CD4-positive, alpha-beta T cell (primary cell): ENCODE data around the gene FBN2. TPM values are rescaled to one million over a fixed set of nuclear protein-coding genes. Genes with fewer than 3 reads are reported as not detected.

Experiments used
- ATAC-seq: fragments of 200-7000 bp; cut with Tn5 transposase; one replicate; pipeline ENCODE4 v1.10.0; 2022; ENCODE audit warnings: mild to moderate bottlenecking; ENCODE audit not compliant: poor library complexity
- CTCF ChIA-PET: fragments of 350-600 bp; sonication (Branson Sonifier 250); formaldehyde crosslinking; loops from one replicate; lab custom pipeline; 2021; ENCODE audit warnings: antibody characterized with exemption, inconsistent platforms; lab: Charles Lee
- POLR2A ChIA-PET: fragments of 350-600 bp; sonication (Branson Sonifier 250); formaldehyde crosslinking; loops from one replicate; lab custom pipeline; 2021; ENCODE audit warnings: antibody characterized with exemption, inconsistent platforms; lab: Charles Lee
- DNase-seq, 14 experiments: peaks; one replicate each; pipeline ENCODE4 v3.0.0-alpha.2; 2013 to 2020; ENCODE audit warnings: mixed read lengths in 2 of 14
- H3K27ac ChIP-seq, 2 donors: one replicate each; pipeline versions ENCODE4 v1.5.1 to v1.7.0; 2013; ENCODE audit warnings: low read length in 2 of 2, low read depth in 1 of 2, mild to moderate bottlenecking in 1 of 2
- H3K27me3 ChIP-seq, 2 experiments: 1 replicate in 1 of 2; 2 replicates in 1 of 2; pipeline versions ENCODE4 v1.6.1 to v1.7.0; 2013; ENCODE audit warnings: low read length in 2 of 2, control low read depth in 1 of 2, mild to moderate bottlenecking in 1 of 2, moderate library complexity in 1 of 2; ENCODE audit not compliant: insufficient read depth in 2 of 2, control insufficient read depth in 1 of 2
- H3K36me3 ChIP-seq: one replicate; pipeline ENCODE4 v1.6.1; 2013; ENCODE audit warnings: low read length, control low read depth; ENCODE audit not compliant: insufficient read depth
- H3K4me1 ChIP-seq: one replicate; pipeline ENCODE4 v1.6.1; 2013; ENCODE audit warnings: low read length, control low read depth; ENCODE audit not compliant: insufficient read depth
- H3K4me3 ChIP-seq: one replicate; pipeline ENCODE4 v1.5.1; 2013; ENCODE audit warnings: mild to moderate bottlenecking, low read length, moderate library complexity
- H3K9me3 ChIP-seq, 2 experiments: 1 replicate in 1 of 2; 2 replicates in 1 of 2; pipeline versions ENCODE4 v1.6.1 to v1.7.0; 2013; ENCODE audit warnings: low read length in 2 of 2, mild to moderate bottlenecking in 2 of 2, control low read depth in 1 of 2, moderate library complexity in 1 of 2; ENCODE audit not compliant: control insufficient read depth in 1 of 2, insufficient read depth in 1 of 2
- H3K27ac Mint-ChIP-seq: one replicate; pipeline ENCODE4 v1.8.0; 2020; ENCODE audit warnings: mixed read lengths
- H3K27me3 Mint-ChIP-seq: one replicate; pipeline ENCODE4 v1.8.0; 2021; ENCODE audit warnings: mixed read lengths
- H3K36me3 Mint-ChIP-seq: one replicate; pipeline ENCODE4 v1.8.0; 2021; ENCODE audit warnings: low read depth, mixed read lengths
- H3K4me1 Mint-ChIP-seq: one replicate; pipeline ENCODE4 v1.8.0; 2021; ENCODE audit warnings: low read depth, mixed read lengths
- H3K4me3 Mint-ChIP-seq: one replicate; pipeline ENCODE4 v1.8.0; 2020; ENCODE audit warnings: mild to moderate bottlenecking, mixed read lengths
- H3K9me3 Mint-ChIP-seq: one replicate; pipeline ENCODE4 v1.8.0; 2020; ENCODE audit warnings: mixed read lengths
- intact Hi-C, 2 experiments: fragments of 100-400 bp; cut with DNase I in 1 of 2; cut with micrococcal nuclease in 1 of 2; formaldehyde crosslinking; loops; one replicate each; pipeline versions ENCODE4 v1.15.1 to v1.9.0; 2023 to 2025; cut with DNase I, micrococcal nuclease
- total RNA-seq, 174 experiments: library from RNA in 2 of 174; stranded (reverse) in 2 of 174; gene quantifications; one replicate each; pipeline ENCODE4 v1.2.3 and lab custom pipeline; 2021 to 2026
- TF ChIP-seq, protein P1 (sequence below): fragments of 200-600 bp; IDR thresholded peaks from one replicate; pipeline ENCODE4 v1.8.0; 2022; ENCODE audit warnings: antibody characterized with exemption, mild to moderate bottlenecking

FBN2 gene
- total RNA-seq, 2 experiments from 2014 or later = 0.06 TPM; not detected in 1

DNA sequence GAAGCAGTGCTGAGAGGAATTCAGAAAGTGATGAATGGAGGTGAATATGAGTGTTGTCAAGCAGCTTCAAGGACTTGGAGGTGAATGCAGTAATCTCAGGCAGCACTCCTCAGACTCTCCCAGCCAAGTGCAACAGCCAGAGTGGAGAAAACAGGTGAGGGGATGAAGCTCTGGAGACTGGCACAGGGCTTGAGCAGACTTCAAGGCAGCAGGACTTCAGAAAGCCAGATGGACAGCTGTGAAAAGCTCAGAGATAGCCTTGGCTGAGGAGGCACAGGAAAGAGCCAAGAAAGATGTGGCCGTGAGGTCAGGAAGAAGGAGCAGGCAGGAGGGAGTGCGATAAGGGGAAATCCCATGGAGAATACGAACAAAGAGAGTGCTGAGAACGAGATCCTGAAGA is 194.9 kb downstream of the FBN2 start:
- intact Hi-C loops = no loop called here
- Histone ChIP-seq H3K4me1 (no peaks in the 10 kb centered on the region), H3K36me3 (no peaks in the 10 kb centered on the region), H3K27me3 (no peaks in the 10 kb centered on the region), H3K27ac (no peak overlapping the region), H3K4me3 (no peak overlapping the region), H3K9me3 (peaks cover 0 to 4% of the 10 kb centered on the region in 2 experiments)
- no peaks in the 10 kb centered on the region for H3K4me1 Mint-ChIP-seq
- no peaks in the 10 kb centered on the region for H3K27me3 Mint-ChIP-seq
- H3K36me3 Mint-ChIP-seq = no peaks in the 10 kb centered on the region
- H3K4me3 Mint-ChIP-seq = no peak overlapping the region
- H3K9me3 Mint-ChIP-seq = no peaks in the 10 kb centered on the region
- TF ChIP-seq, protein P1, sequence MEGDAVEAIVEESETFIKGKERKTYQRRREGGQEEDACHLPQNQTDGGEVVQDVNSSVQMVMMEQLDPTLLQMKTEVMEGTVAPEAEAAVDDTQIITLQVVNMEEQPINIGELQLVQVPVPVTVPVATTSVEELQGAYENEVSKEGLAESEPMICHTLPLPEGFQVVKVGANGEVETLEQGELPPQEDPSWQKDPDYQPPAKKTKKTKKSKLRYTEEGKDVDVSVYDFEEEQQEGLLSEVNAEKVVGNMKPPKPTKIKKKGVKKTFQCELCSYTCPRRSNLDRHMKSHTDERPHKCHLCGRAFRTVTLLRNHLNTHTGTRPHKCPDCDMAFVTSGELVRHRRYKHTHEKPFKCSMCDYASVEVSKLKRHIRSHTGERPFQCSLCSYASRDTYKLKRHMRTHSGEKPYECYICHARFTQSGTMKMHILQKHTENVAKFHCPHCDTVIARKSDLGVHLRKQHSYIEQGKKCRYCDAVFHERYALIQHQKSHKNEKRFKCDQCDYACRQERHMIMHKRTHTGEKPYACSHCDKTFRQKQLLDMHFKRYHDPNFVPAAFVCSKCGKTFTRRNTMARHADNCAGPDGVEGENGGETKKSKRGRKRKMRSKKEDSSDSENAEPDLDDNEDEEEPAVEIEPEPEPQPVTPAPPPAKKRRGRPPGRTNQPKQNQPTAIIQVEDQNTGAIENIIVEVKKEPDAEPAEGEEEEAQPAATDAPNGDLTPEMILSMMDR = no peak
- POLR2A ChIA-PET = no interaction called here
- CTCF ChIA-PET = no interaction called here
- no peak overlapping the region for H3K27ac Mint-ChIP-seq
- DNase-seq (no peak), ATAC-seq (no peak)

DNA sequence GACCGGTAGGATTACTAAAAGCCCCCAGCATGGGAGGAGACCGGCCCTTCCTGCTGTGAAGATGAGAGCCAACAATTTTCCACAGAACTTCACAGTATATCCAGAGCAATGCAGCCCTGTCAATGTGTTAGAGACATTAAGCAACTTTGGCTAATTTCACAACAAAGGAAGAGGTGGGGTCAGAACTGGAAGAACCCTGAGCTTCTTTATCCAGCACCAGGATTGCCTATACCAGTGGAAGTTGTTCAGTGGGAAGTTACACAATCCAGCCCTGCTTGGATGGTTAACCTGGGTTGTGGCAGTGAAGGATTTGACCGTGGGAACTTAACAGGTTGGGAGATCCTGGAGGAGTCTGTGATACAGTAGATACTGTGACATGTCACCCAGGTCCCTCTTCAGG is 197.0 kb downstream of the FBN2 start:
- no peak overlapping the region for H3K4me3 Mint-ChIP-seq
- H3K4me1 Mint-ChIP-seq = no peaks in the 10 kb centered on the region
- no peaks in the 10 kb centered on the region for H3K27me3 Mint-ChIP-seq
- TF ChIP-seq, protein P1 = no peak
- H3K36me3 Mint-ChIP-seq = no peaks in the 10 kb centered on the region
- H3K9me3 Mint-ChIP-seq = no peaks in the 10 kb centered on the region
- CTCF ChIA-PET = no interaction called here
- Histone ChIP-seq H3K27ac (no peak overlapping the region), H3K4me3 (no peak overlapping the region), H3K27me3 (no peaks in the 10 kb centered on the region), H3K9me3 (peaks cover 0 to 4% of the 10 kb centered on the region in 2 experiments), H3K36me3 (no peaks in the 10 kb centered on the region), H3K4me1 (no peaks in the 10 kb centered on the region)
- ATAC-seq (no peak), DNase-seq (peak in 1 of 14 experiments; percentile 1)
- no peak overlapping the region for H3K27ac Mint-ChIP-seq
- intact Hi-C loops = no loop called here
- POLR2A ChIA-PET = no interaction called here

DNA sequence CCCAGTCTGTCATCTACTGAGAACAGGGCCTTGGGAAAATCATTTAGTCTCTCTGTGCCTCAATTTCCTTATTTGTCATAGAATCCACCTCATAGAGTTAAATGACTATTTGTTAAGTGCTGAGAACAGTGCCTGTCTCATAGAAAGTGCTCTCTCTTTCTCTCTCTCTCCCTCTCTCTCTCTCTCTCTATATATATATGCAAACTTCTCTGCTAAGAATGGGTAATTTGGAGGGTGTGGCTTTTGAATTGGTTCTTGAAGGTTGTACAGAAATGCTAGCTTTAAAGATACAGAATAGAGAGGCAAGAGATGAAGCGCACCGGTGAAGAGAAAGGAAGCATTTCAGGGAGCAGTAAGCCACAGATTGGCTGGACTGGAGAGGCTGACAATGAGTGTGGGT is 197.4 kb downstream of the FBN2 start:
- POLR2A ChIA-PET = no interaction called here
- intact Hi-C loops = no loop called here
- TF ChIP-seq, protein P1 = no peak
- no peak overlapping the region for H3K4me3 Mint-ChIP-seq
- Histone ChIP-seq H3K4me1 (no peaks in the 10 kb centered on the region), H3K4me3 (no peak overlapping the region), H3K36me3 (no peaks in the 10 kb centered on the region), H3K27me3 (no peaks in the 10 kb centered on the region), H3K27ac (no peak overlapping the region), H3K9me3 (peaks cover 0 to 4% of the 10 kb centered on the region in 2 experiments)
- no peaks in the 10 kb centered on the region for H3K4me1 Mint-ChIP-seq
- ATAC-seq (no peak), DNase-seq (no peak)
- no peaks in the 10 kb centered on the region for H3K36me3 Mint-ChIP-seq
- CTCF ChIA-PET = no interaction called here
- no peaks in the 10 kb centered on the region for H3K9me3 Mint-ChIP-seq
- no peak overlapping the region for H3K27ac Mint-ChIP-seq
- H3K27me3 Mint-ChIP-seq = no peaks in the 10 kb centered on the region
